ENCODE measurements around the gene DAPK1. TPM values are rescaled to one million over a fixed set of nuclear protein-coding genes. Genes with fewer than 3 reads are reported as not detected.

DAPK1 gene
- total RNA-seq, 1 donor from 2014 or later: 168 TPM

- no peak for TF ChIP-seq CTCF (IDR thresholded peaks at IDR 0.05)
- peak overlapping the region; percentile 55 for H3K27ac ChIP-seq
- intact Hi-C loops (cut with DNase I): no loop called here
- peaks cover 52% of the 10 kb centered on the region for H3K4me1 ChIP-seq
- no peaks in the 10 kb centered on the region for H3K9me3 ChIP-seq
- no peaks in the 10 kb centered on the region for H3K27me3 ChIP-seq
- DNase-seq (no peak), ATAC-seq (no peak)
- H3K36me3 ChIP-seq: no peaks in the 10 kb centered on the region
- H3K4me3 ChIP-seq: no peak overlapping the region
Observed at GRCh38 chr9:87519461-87519860, 21.8 kb downstream of the DAPK1 start.

- Histone ChIP-seq H3K36me3 (no peaks in the 10 kb centered on the region), H3K9me3 (no peaks in the 10 kb centered on the region), H3K4me1 (peaks cover 45% of the 10 kb centered on the region), H3K4me3 (no peak overlapping the region), H3K27ac (no peak overlapping the region), H3K27me3 (no peaks in the 10 kb centered on the region)
- TF ChIP-seq CTCF (IDR thresholded peaks at IDR 0.05): no peak
- no peak for ATAC-seq
- no peak for DNase-seq
- intact Hi-C loops (cut with DNase I): no loop called here
Observed at GRCh38 chr9:87520172-87520683, 22.6 kb downstream of the DAPK1 start.

GRCh38 chr9:87521834-87522233, 24.2 kb downstream of the DAPK1 start:
- DNase-seq: no peak
- no peak overlapping the region for H3K4me3 ChIP-seq
- no peak for ATAC-seq
- no peaks in the 10 kb centered on the region for H3K27me3 ChIP-seq
- TF ChIP-seq CTCF (IDR thresholded peaks at IDR 0.05): no peak
- intact Hi-C loops (cut with DNase I): no loop called here
- no peak overlapping the region for H3K27ac ChIP-seq
- no peaks in the 10 kb centered on the region for H3K36me3 ChIP-seq
- H3K4me1 ChIP-seq: peaks cover 30% of the 10 kb centered on the region
- H3K9me3 ChIP-seq: no peaks in the 10 kb centered on the region

DNA sequence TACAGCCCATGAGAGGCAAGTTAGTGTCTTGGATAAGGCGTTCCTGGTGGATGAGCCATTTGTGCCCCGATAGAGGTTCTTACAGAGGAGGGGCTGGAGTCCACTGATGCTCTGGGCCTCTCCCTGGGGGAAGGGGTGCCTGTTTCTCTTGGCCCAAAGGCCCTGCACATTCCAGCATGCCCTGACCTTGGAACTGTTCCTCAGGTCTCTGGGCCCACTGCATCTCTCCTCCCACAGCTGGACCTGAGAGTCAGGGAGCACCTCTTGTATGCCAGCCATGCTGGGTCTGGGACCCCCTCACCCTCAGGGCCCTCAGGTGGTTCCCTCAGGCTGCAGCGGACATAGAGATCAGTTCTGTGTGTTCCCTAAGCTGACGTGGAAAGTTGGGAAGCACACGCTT, 26.4 kb downstream of the DAPK1 start:
- Histone ChIP-seq H3K36me3 (no peaks in the 10 kb centered on the region), H3K27me3 (no peaks in the 10 kb centered on the region), H3K27ac (no peak overlapping the region), H3K9me3 (no peaks in the 10 kb centered on the region), H3K4me3 (no peak overlapping the region), H3K4me1 (peaks cover 19% of the 10 kb centered on the region)
- no peak for TF ChIP-seq CTCF (IDR thresholded peaks at IDR 0.05)
- DNase-seq (no peak), ATAC-seq (no peak)
- intact Hi-C loops (cut with DNase I): no loop called here

DNA sequence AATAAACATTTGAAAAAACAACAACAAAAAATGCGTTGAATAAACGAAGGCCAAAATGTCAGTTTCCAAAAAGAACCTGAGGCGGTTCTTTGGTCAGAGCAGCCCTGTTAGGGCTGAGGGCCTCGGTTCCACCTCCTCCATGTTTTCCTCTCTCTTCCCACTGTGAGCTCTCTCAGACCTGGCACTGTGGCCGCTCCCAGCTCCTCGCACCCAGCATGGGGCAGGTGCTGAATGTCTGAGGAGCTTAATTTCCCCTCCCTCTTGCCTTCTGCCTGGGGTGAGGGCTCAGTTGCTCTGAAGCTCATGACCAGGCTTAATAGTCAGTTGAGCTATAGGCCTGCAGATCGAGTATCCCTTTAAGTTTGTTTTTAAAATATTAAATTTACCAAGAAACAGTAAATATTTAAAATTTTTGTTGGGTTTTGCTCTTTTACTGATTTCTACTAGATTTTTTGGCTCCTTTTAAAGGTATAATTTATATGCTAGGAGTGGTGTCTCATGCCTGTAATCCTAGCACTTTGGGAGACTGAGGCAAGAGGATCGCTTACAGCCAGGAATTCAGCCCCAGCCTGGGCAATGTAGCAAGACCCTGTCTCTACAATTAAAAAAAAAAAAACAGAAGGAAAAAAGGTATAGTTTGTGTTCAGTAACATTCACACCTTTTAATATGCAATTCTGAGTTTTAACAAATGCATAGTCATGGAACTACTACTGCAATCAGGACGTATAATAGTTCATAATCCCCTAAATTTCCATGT, 28.1 kb downstream of the DAPK1 start:
- Histone ChIP-seq H3K4me1 (peaks cover 18% of the 10 kb centered on the region), H3K4me3 (no peak overlapping the region), H3K9me3 (no peaks in the 10 kb centered on the region), H3K27me3 (no peaks in the 10 kb centered on the region), H3K36me3 (no peaks in the 10 kb centered on the region), H3K27ac (no peak overlapping the region)
- intact Hi-C loops (cut with DNase I): no loop called here
- ATAC-seq (no peak), DNase-seq (no peak)
- TF ChIP-seq CTCF (IDR thresholded peaks at IDR 0.05): no peak

Data from upper lobe of right lung (tissue), 1 donor.